Measurements from ENCODE around the gene BDH1.
"Not testable (repeated sequence)": the region's sequence is repeated elsewhere in the genome, so short reads cannot be mapped to it uniquely, and the experiment has no call there.

The BDH1 gene

DNA sequence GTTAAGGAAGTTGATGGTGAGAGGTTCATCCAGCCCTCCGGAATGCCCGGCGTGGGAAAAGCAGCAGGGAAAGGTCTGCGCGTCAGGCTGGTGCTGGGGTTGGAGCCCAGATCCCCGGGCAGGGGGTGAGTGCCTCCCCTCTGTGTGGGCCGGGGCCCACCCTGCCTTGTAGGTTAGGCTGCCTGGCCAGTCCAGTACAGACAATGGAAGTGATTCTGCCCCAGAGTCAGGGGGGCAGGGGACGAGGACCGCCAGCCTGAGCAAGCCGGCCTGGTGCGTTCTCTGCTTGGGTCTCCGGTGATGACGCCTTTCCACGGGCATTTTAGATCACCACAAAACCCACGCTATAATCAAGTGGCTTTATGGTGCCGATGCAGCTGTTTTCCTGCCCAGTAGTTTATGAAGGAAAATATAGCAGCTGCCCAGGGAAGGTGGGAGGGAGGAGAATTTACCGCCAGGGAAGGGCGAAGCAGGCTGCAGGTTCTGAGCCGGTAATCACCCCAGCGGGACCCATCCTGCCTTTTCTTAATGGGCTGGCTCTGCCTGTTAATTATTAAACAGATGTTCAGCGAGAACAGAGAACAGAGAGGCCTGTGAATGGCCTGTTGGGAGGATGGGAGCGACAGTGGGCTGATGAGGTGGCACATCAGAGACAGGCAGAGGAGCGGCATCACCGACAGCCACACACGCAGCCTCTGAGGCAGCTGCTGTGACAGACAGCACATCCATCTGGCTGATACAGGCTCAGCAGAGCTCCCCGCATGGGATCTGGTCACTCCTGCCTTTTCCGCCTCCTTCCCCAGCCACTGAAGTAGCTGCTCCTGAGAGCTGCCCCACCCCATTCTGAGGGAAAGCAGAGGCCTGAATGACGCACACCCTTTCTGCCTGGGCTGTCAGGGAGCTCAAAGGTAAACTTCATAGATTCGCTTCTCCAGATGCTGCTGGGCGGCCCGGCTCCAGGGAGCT, 35.2 kb downstream of the BDH1 start:
- no peak for DNase-seq

DNA sequence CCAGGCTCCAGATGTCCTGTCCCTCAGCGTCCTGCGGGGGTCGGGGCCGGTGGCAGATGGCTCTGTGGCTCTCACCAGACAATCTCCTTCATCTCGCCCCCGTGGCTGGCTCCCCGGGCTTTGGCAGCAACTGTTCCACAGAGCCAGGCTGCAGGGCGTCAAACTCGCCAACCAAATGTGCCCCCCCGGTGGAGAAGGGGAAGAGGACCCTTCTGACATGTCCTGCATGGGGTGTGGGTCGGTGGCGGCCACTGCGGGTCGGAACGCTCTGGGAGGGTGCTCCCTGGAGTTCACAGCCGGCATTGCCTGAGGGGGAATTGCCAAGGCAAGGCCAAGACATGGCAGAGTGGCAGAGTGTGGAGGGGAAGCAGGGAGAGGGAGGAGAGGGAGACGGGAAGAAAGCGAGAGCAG, 36.0 kb downstream of the BDH1 start:
- DNase-seq = no peak

DNA sequence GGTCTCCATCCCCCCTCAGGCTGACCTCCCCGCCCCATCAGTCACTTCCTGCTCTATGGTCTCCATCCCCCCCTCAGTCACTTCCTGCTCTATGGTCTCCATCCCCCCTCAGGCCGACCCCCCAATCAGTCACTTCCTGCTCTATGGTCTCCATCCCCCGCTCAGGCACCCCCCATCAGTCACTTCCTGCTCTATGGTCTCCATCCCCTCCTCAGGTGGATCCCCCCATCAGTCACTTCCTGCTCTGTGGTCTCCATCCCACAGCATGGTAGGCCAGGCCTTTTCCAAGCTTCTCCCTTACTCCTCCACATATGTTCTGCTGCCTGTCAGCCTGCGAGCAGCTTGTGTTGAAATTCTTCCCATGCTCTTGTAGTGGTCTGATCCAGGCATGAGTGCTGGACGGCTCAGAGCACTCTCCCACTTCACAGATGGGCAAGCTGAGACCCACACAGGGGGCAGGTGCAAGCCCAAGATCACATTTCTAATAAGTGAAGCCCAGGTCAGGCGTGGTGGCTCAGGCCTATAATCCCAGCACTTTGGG, 36.8 kb downstream of the BDH1 start:
- DNase-seq = no peak

DNA sequence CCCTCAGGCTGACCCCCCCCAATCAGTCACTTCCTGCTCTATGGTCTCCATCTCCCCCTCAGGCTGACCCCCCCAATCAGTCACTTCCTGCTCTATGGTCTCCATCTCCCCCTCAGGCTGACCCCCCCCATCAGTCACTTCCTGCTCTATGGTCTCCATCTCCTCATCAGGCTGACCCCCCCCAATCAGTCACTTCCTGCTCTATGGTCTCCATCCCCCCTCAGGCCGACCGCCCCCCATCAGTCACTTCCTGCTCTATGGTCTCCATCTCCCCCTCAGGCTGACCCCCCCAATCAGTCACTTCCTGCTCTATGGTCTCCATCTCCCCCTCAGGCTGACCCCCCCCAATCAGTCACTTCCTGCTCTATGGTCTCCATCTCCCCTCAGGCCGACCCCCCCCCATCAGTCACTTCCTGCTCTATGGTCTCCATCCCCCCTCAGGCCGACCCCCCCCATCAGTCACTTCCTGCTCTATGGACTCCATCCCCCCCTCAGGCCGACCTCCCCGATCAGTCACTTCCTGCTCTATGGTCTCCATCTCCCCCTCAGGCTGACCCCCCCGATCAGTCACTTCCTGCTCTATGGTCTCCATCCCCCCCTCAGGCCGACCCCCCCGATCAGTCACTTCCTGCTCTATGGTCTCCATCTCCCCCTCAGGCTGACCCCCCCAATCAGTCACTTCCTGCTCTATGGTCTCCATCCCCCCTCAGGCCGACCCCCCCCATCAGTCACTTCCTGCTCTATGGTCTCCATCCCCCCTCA, 37.7 kb downstream of the BDH1 start:
- not testable (repeated sequence) for DNase-seq

DNA sequence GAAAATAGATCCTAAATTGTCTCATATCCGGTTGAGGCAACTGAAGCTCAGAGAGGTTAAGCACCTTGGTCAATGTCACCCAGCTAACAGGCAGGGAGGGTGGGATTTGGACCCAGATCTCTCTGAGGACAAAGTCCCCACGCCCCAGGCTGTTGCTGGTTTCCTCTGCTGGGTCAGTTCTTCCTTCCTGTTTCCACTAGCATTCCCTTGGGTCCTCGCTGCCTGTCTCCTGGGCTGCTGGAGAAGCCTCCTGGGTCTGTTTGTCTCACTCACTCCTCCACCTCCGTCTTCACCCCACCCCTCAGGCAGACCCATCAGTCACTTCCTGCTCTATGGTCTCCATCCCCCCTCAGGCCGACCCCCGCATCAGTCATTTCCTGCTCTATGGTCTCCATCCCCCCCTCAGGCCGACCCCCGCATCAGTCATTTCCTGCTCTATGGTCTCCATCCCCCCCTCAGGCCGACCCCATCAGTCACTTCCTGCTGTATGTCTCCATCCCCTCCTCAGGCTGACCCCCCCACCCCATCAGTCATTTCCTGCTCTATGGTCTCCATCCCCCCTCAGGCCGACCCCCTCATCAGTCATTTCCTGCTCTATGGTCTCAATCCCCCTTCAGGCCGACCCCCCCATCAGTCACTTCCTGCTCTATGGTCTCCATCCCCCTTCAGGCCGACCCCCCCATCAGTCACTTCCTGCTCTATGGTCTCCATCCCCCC, 38.7 kb downstream of the BDH1 start:
- not testable (repeated sequence) for DNase-seq

DNA sequence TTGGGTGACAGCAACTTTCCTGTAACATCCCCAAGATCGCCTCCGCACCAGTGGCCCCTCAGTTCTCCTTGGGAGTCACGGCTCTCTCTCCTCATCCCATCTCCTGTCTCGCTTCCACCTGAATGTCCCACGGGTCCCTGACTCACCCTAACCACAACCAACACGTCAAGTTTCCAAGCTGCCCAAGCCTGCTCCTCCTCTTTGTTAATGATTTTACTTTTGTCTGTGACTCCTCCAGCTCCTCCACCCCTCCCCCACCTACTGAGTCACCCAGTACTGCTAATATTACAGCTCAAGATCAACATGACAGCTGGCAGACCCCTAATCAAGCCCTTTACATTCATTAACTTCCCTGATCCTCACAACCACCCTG, 39.3 kb downstream of the BDH1 start:
- no peak for DNase-seq

DNA sequence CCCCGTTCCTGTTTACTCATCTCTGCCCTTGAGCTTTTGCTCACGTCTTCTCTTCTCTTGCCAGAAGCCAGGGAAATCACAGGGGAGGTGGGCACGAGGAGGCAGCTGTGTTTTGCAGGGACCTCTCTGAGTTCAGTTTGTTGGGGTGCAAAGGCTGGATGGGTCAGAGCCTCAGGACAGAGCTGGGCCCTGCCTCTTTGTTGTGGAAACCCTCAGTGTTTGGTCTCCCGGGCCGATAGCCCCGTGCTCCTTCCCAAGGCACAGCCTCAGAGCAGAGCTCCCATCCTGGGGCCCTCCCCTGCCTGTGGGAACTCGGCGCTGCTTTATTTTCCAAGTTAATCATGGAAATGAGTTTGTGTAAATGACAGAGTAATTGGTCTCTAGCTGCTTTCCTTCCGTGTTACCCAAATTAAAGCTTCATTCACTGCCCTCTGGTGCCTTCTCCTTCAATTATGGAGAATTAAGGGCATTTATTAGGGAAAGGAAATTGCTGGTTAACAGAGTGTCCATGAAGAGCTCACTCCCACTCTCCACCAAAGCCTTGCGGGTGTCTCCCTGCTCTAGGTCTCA, 40.9 kb downstream of the BDH1 start:
- no peak for DNase-seq

DNA sequence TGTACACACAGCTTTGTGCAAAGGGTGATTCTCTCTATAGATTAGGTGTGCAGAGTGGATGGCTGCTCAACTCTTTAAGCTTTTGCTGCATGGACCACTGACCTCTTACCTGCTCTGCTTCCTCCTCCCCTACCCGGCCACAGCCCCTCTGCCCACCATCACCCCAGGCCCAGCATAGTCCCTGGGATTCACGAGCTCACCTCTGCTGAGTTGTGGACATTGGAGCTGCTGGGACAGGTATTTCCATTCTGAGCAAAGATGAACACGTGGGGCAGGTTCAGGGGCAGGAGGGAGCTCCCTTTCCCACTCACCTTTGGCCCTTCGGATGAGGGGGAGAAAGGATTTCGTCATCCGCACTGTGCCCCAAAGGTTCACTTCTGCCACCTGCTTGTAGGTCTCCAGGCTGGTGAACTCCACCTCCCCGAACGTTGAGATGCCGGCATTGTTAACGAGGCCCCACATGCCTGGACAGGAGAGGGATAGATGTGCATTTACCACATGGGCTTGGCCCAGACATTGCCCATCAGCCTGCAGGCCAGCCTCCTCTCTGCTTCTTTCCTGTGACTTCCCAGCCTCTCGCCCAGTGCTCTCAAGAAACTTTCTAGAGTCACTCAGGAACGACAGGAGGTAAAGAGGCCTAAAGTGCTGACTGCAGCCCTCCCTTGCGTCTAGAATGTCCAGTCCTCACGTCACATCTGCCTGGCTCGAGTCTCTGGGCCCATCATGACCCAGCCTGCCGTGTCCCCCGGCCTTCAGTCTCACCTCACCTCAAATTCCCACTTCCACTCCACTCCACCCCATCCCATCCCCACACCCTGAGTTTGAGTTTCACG, 41.6 kb downstream of the BDH1 start:
- no peak for DNase-seq

DNA sequence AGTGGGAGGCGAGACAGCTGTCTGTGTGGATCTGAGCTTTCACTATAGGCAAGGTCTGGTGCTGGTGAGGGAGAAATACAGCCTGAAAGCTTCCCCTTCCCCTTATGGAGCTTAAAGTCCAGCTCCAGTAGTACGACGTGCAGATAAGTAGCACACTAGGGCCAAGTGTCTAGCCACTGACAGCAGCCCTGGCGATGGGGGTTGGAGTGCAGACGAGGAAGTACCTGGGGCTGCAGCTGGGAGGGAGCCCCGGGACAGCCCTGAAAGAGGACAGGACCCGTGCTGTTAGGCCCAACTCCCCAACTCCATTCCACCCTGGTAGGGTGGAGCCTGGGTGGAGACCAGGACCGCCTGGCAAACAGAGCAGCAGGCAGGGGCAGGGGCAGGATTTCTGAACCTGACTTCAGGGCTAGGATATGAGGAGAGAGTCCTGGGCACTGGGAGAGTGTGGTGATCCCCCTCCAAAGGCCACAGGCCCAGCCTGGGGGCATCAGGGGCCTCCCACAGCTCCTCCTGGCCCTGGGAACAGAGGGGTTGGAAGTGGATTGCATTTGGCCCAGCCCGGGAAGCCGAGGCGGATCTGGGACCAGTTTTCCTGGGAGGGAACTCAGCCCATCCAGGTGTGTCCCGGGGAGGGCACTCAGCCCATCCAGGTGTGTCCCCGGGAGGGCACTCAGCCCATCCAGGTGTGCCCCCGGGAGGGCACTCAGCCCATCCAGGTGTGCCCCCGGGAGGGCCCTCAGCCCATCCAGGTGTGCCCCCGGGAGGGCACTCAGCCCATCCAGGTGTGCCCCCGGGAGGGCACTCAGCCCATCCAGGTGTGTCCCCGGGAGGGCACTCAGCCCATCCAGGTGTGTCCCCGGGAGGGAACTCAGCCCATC, 42.8 kb downstream of the BDH1 start:
- DNase-seq = no peak

DNA sequence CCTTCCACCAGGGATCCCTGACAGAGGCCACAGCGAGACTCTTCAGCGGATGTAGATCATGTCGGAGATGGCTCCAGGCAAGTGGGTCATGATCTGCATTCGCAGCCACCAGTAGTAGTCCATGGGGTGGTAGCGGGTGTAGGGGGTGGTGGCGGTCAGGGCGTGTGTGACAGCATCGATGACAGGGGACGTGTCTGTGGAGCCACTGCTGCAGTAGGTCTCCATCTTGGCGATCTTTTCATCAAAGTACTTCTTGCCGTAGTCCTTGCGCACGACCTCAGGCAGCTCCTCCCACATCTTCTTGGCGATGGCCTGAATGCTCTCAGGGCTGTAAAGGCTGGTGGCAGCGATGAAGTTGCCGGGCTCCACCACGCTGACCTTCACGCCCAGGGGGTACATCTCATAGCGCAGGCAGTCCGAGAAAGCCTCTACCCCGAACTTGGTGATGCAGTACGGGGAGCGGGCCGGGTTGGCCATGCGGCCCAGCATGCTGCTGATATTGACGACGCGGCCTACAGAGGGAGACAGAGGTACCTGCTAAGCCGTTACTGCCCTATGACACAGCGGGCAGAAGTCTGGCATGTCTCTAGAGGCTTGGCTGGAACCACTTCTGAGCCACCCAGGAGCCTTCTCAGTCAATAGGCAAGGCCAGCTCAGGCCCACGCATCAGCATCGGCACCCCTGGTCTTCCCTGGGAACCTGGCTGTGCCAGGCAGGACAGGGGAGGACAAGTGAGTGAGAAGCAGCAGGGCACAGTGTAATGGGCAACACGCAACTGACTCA, 43.7 kb downstream of the BDH1 start:
- DNase-seq = no peak

DNA sequence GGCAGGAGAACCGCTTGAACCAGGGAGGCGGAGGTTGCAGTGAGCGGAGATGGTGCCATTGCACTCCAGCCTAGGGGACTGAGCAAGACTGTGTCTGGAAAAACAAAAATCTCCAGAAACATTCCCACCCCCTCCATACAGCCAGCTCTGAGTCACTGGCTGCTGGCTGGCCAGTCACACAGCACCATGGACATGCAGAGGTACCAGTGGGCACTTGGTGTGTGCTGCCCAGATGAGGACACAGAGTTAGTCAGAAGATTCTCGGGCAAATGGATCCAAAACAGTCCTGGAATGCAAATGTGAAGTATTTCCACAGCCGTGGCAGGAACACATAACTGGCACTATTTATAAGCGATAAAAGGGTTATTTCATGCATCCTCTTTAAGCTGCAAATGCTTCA, 44.6 kb downstream of the BDH1 start:
- no peak for DNase-seq

DNA sequence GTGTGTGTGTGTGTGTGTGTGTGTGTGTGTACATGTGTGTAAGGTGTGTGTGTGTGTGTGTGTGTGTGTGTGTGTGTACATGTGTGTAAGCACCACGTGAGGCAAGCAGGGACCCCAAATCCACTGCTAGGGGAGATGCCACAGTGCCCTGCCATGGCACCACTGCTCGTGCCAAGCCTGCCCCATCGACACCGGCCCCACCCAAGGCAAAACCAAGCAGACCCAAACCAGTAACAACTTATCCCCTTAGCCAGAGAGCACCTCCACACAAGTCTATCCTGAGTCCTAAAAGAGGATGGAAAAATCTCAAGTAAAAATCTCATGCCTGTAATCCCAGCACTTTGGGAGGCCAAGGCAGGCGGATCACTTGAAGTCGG, 45.1 kb downstream of the BDH1 start:
- no peak for DNase-seq

DNA sequence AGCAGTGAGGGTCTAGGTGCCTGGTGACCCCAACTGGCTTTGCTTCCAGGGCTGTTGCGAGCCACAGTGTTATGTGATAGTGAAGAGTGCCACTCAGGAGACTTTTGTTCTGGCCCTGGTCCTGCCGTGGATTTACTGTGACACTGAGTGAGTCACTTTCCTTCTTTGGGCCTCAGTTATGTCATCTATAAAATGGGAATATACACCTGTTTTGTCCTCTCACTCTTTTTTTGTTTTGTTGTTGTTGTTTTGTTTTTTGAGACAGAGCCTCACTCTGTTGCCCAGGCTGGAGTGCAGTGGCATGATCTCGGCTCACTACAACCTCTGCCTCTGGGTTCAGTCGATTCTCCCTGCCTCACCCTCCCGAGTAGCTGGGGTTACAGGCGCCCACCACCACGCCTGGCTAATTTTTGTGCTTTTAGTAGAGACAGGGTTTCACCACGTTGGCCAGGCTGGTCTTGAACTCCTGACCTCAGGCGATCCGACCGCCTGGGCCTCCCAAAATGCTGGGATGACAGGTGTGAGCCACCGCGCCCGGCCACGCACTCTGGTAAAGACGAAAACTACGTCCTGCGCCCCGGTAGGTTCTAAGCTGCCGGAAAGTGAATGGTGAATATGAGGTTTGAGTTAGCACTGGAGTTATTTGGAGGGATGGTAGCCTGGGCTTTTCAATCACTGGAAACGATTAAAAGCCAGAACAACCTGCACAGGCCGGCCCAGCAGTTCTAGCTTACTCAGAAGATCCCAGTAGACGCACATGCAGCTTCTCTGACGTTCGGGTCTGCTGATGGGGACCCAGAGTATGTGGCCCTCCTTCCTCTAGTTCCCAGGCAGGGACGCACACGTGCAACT, 46.6 kb downstream of the BDH1 start:
- no peak for DNase-seq

DNA sequence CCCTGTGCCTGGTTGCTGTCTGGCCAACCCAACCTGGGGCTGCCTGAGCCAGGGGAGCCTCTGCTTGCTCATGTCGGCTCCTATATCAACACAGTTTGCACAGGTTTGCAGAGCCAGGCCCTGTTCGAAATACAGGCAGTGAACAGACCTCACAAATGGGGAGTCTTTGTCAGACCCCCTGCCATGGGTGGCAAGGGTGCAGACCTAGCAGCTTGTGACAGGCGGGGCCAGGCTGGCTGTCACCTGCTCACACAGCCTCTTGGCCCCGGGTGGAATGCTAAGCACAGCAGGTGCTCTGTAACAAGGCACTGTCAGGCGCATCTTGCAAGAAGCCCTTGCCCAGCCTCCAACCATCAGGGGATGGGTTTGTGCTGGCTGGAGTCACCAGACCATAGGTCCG, 47.3 kb downstream of the BDH1 start:
- DNase-seq = no peak

DNA sequence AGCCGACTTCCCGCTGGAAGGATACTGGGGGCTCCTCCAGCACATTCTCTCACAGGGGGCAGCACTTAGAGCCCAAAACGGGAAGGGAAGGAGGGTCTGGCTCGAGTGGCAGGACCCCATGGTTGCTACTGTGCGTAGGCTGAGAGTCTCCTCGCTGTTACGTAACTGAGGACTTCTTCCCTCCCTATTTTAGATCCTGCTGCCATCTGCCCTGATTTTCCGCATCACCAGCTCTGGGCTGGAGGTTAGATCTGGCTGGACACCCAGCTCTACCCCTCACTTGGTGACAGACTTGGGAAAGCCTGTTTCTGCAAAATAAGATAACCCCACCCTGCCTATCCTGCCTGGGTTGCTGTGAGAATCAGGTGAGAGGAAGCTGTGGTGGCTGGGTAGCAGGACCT, 47.7 kb downstream of the BDH1 start:
- no peak for DNase-seq

DNA sequence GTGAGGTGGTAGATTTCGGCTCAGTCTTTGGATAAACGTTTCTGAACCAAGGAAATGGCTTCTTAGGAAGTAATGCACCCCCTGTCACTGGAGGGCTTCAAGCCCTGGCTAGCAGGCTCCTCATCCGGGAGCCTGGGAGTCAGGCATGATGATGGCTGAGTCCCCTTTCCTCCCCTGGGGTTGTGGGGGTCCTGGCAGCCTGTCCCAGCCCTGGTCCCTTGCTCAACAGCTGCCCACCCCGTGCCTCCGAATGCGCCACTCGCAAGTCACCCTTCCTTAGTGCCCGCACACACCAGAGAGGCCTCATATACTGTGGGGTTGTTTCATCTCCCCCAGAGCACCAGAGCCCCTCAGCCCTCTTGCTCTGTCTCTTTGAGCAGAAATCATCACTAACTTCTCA, 48.2 kb downstream of the BDH1 start:
- no peak for DNase-seq

DNA sequence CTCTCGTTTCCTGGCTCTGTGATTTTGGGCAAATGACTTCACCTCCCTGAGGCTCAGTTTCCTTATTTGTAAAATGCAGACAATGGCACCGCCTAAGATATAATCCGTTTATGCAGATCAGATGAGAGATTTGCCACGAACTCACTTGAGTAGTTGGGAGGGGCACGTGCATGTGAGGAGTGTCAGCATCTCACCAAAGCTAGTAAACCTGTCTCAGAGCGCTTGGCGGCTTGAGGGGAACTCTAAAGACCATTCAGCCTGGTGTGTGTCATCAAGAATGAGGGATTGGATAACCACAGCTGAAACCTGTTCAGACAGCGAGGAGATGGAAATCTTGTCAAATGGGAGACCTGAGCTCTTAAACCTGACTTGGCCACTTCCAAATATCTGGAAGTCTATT, 48.7 kb downstream of the BDH1 start:
- DNase-seq = no peak

DNA sequence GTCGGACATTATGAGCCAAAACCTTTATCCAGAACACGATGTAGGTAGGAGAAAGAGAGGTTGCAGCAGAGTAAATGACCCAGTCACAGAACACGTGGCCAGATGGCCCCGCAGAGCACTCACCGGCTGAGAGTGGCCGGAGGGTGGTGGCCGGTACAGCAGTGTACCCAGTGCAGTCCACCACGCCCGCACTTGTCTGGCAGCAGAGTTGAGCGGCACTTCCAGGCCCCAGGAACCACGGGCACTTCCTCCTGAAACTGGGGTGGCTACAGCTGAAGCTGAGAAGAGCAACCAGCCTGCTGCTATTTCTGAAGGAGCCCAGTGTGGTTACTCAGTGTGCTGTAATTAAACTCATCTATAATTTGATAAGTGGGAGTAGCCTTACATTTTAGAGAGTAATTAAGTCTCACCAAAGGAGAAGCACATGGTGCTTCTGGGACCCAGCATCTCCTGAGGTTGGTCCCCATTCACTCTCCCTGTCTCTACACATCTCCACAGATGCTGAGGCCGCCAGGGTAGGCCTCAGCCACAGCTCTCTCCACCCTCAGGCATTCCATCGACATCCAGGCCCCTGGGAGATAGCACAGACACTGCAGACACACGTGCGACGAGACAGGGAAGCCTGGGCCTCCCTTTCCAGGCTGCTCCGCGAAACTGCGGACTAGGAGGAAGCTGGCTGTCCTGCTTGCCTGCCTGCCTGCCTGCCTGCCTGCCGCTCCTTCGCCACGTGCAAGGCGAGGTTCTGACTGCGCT, 49.8 kb downstream of the BDH1 start:
- DNase-seq = no peak
